Measurements from ENCODE around the gene CEP164.
A peak's percentile ranks its signal among the peaks of the same experiment; 100 is the strongest.

CEP164 gene

DNA sequence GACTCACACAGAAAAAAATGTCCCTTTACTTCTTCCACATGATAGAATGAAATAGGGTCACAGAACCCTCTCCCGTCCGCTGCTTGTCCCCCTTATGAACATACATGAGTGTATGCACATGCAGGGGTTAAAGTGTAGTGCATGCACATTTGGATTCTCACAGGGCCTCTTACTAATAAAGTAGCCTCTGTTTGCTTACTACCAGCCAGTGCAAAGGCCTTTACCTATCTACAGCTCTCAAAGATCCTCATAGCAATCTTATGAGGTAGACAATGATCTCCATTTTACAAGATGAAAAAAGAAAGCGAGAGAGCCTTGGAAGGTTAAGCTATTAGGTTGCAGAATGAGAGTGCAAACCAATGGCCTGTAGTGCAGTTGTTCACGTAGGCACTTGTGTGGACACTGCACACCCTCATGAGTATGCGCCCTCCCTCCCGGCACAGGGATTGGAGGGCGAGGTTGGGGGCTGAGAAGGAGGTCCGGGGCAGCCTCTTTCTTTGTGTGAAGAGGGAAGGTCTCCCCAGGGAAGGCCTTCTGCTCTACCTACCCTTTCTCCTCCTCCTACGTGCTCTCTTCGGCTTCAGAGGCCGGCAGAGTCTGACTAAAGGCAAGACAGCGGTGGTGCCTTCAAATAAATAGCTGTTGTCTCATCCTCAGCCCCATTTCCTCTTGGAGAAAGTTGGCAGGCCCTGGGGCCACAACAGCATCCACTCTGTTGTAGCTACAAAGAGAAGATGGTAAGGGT lies 91.3 kb downstream of the CEP164 start:
- Histone ChIP-seq H3K27ac (ENCODE audit: low read length, poor library complexity, severe bottlenecking) (no peak overlapping the region), H3K4me1 (ENCODE audit: control insufficient read depth, insufficient read depth, low read depth, low read length) (peaks cover 4% of the 10 kb centered on the region), H3K4ac (ENCODE audit: low read depth in 1 of 2, low read length in 2 of 2) (no peak overlapping the region), H2BK12ac (ENCODE audit: low read length in 2 of 2) (no peak overlapping the region), H4K91ac (ENCODE audit: low read length) (no peak overlapping the region), H3K9ac (ENCODE audit: low read length) (no peak overlapping the region), H3K4me3 (ENCODE audit: insufficient read depth in 1 of 2, low read depth in 1 of 2, low read length in 2 of 2) (no peak overlapping the region), H2AK5ac (ENCODE audit: low read length, severe bottlenecking) (no peak overlapping the region), H2BK120ac (ENCODE audit: low read depth, low read length) (no peak overlapping the region), H3K4me2 (ENCODE audit: low read length, poor library complexity, severe bottlenecking) (no peak overlapping the region), H3K9me3 (ENCODE audit: control insufficient read depth, low read length) (no peaks in the 10 kb centered on the region), H3K14ac (ENCODE audit: low read length in 2 of 2) (no peak overlapping the region), H2BK15ac (ENCODE audit: low read depth, poor library complexity, severe bottlenecking) (no peak overlapping the region), H4K8ac (ENCODE audit: low read length) (no peak overlapping the region), H3K36me3 (ENCODE audit: control insufficient read depth in 1 of 2, insufficient read depth in 2 of 2, low read depth in 1 of 2, low read length in 2 of 2) (peaks cover 0 to 3% of the 10 kb centered on the region in 2 experiments), H2AFZ (ENCODE audit: low read depth, low read length) (no peak overlapping the region), H3K18ac (ENCODE audit: low read depth in 1 of 2, low read length in 2 of 2) (no peak overlapping the region), H2BK5ac (ENCODE audit: low read depth, low read length, poor library complexity, severe bottlenecking) (no peak overlapping the region), H3K27me3 (ENCODE audit: control insufficient read depth in 1 of 2, insufficient read depth in 1 of 2, low read length in 2 of 2) (peaks cover 27 to 33% of the 10 kb centered on the region in 2 experiments), H3K79me1 (replicated peaks; ENCODE audit: low read length, poor library complexity, severe bottlenecking) (no peaks in the 10 kb centered on the region), H3K23ac (ENCODE audit: low read length in 2 of 2) (no peak overlapping the region)
- WGBS = 93% methylated on average over 12 of the region's 12 CpGs
- no peak for DNase-seq

DNA sequence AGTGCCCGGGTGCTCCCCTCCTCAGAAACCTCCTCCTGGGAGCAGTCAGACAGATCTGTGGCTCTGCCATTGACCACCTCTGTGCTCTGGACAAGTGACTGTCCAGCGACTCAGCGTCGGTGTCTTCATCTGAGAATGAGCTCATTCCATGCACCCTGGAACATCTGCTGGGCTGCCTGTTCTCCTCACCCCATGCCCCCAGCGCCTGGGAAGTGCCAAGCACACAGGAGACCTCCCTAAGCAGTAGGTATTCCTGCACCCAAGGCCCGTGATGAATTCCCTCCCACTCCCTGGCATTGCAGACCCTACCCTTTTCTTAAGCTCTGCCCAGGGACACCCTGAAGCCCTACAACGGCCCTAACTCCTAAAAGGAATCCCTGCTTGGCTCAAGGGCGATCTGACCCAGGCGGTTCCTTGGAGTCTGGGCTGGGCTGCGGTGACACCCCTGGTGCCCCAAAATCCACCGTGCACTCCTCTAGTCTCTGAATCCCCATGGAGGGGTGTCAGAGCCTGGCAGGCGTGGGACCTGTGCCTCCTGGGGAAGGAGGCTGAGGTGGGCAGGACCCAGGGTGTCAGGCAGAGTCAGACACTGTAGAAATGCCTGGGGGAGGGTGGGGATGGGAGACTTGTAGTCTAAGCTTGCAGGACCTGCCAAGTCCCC lies 92.0 kb downstream of the CEP164 start:
- Histone ChIP-seq H3K18ac (ENCODE audit: low read depth in 1 of 2, low read length in 2 of 2) (no peak overlapping the region), H2BK5ac (ENCODE audit: low read depth, low read length, poor library complexity, severe bottlenecking) (no peak overlapping the region), H3K14ac (ENCODE audit: low read length in 2 of 2) (no peak overlapping the region), H2BK15ac (ENCODE audit: low read depth, poor library complexity, severe bottlenecking) (no peak overlapping the region), H2AK5ac (ENCODE audit: low read length, severe bottlenecking) (no peak overlapping the region), H3K27me3 (ENCODE audit: control insufficient read depth in 1 of 2, insufficient read depth in 1 of 2, low read length in 2 of 2) (peaks cover 29 to 34% of the 10 kb centered on the region in 2 experiments), H3K36me3 (ENCODE audit: control insufficient read depth in 1 of 2, insufficient read depth in 2 of 2, low read depth in 1 of 2, low read length in 2 of 2) (peaks cover 0 to 2% of the 10 kb centered on the region in 2 experiments), H4K8ac (ENCODE audit: low read length) (no peak overlapping the region), H4K91ac (ENCODE audit: low read length) (no peak overlapping the region), H3K79me1 (replicated peaks; ENCODE audit: low read length, poor library complexity, severe bottlenecking) (no peaks in the 10 kb centered on the region), H3K4me2 (ENCODE audit: low read length, poor library complexity, severe bottlenecking) (no peak overlapping the region), H2AFZ (ENCODE audit: low read depth, low read length) (no peak overlapping the region), H2BK120ac (ENCODE audit: low read depth, low read length) (no peak overlapping the region), H3K23ac (ENCODE audit: low read length in 2 of 2) (no peak overlapping the region), H3K9ac (ENCODE audit: low read length) (no peak overlapping the region), H2BK12ac (ENCODE audit: low read length in 2 of 2) (no peak overlapping the region), H3K4ac (ENCODE audit: low read depth in 1 of 2, low read length in 2 of 2) (no peak overlapping the region), H3K27ac (ENCODE audit: low read length, poor library complexity, severe bottlenecking) (no peak overlapping the region), H3K4me3 (ENCODE audit: insufficient read depth in 1 of 2, low read depth in 1 of 2, low read length in 2 of 2) (no peak overlapping the region), H3K4me1 (ENCODE audit: control insufficient read depth, insufficient read depth, low read depth, low read length) (peaks cover 4% of the 10 kb centered on the region), H3K9me3 (ENCODE audit: control insufficient read depth, low read length) (no peaks in the 10 kb centered on the region)
- 77% methylated on average over 12 of the region's 12 CpGs for WGBS
- peak; percentile 19 for DNase-seq

DNA sequence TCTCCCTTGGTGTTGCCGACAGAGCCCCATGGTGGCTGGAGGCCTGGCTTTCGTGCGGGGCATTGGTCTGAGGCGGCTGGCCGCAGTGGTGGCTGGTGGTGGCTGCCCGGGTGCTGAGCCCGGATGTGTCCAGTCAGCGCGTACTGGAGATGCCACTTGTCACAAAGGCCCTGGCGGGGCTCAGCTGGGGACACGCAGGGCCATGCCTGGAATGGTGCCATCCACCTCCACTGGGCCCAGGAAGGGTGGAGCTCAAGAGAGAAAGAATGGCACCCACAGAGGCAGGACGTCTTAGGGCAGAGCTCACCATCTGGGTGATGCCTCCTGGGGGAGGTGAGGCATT lies 92.5 kb downstream of the CEP164 start:
- H4K8ac ChIP-seq (ENCODE audit: low read length) = no peak overlapping the region
- peaks cover 4% of the 10 kb centered on the region for H3K4me1 ChIP-seq (ENCODE audit: control insufficient read depth, insufficient read depth, low read depth, low read length)
- no peak overlapping the region for H2AFZ ChIP-seq (ENCODE audit: low read depth, low read length)
- no peak for DNase-seq
- no peak overlapping the region for H2BK12ac ChIP-seq (ENCODE audit: low read length in 2 of 2)
- H3K14ac ChIP-seq (ENCODE audit: low read length in 2 of 2) = no peak overlapping the region
- no peak overlapping the region for H2BK5ac ChIP-seq (ENCODE audit: low read depth, low read length, poor library complexity, severe bottlenecking)
- no peak overlapping the region for H3K9ac ChIP-seq (ENCODE audit: low read length)
- no peak overlapping the region for H2BK120ac ChIP-seq (ENCODE audit: low read depth, low read length)
- no peak overlapping the region for H3K4me3 ChIP-seq (ENCODE audit: insufficient read depth in 1 of 2, low read depth in 1 of 2, low read length in 2 of 2)
- H3K9me3 ChIP-seq (ENCODE audit: control insufficient read depth, low read length) = no peaks in the 10 kb centered on the region
- no peak overlapping the region for H2BK15ac ChIP-seq (ENCODE audit: low read depth, poor library complexity, severe bottlenecking)
- peaks cover 31 to 34% of the 10 kb centered on the region in 2 experiments for H3K27me3 ChIP-seq (ENCODE audit: control insufficient read depth in 1 of 2, insufficient read depth in 1 of 2, low read length in 2 of 2)
- WGBS = 94% methylated on average over 12 of the region's 12 CpGs
- no peak overlapping the region for H3K27ac ChIP-seq (ENCODE audit: low read length, poor library complexity, severe bottlenecking)
- no peak overlapping the region for H4K91ac ChIP-seq (ENCODE audit: low read length)
- H3K4me2 ChIP-seq (ENCODE audit: low read length, poor library complexity, severe bottlenecking) = no peak overlapping the region
- no peak overlapping the region for H3K23ac ChIP-seq (ENCODE audit: low read length in 2 of 2)
- H3K36me3 ChIP-seq (ENCODE audit: control insufficient read depth in 1 of 2, insufficient read depth in 2 of 2, low read depth in 1 of 2, low read length in 2 of 2) = no peaks in the 10 kb centered on the region
- no peaks in the 10 kb centered on the region for H3K79me1 ChIP-seq (replicated peaks; ENCODE audit: low read length, poor library complexity, severe bottlenecking)
- H3K4ac ChIP-seq (ENCODE audit: low read depth in 1 of 2, low read length in 2 of 2) = no peak overlapping the region
- H2AK5ac ChIP-seq (ENCODE audit: low read length, severe bottlenecking) = no peak overlapping the region
- no peak overlapping the region for H3K18ac ChIP-seq (ENCODE audit: low read depth in 1 of 2, low read length in 2 of 2)

DNA sequence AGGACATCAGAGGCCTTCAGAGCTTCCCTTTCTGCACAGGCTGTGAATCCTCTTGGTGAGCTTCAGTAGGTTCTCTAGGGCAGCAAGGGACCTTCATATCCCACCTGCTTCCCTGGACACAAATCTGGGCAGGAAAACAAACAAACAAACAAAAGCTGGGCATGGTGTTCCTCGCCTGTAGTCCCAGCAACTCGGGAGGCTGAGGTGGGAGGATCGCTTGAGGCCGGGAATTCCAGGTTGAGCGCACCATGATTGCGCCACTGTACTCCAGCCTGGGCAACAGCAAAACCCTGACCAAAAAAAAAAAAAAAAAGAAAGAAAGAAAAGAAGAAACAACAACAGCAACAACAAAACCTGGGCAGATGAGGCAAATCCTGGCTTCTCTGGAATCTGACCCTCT lies 92.9 kb downstream of the CEP164 start:
- Histone ChIP-seq H4K8ac (ENCODE audit: low read length) (no peak overlapping the region), H3K27ac (ENCODE audit: low read length, poor library complexity, severe bottlenecking) (no peak overlapping the region), H4K91ac (ENCODE audit: low read length) (no peak overlapping the region), H2AK5ac (ENCODE audit: low read length, severe bottlenecking) (no peak overlapping the region), H3K4me2 (ENCODE audit: low read length, poor library complexity, severe bottlenecking) (no peak overlapping the region), H3K27me3 (ENCODE audit: control insufficient read depth in 1 of 2, insufficient read depth in 1 of 2, low read length in 2 of 2) (peaks cover 32 to 35% of the 10 kb centered on the region in 2 experiments), H2BK5ac (ENCODE audit: low read depth, low read length, poor library complexity, severe bottlenecking) (no peak overlapping the region), H2BK12ac (ENCODE audit: low read length in 2 of 2) (no peak overlapping the region), H3K79me1 (replicated peaks; ENCODE audit: low read length, poor library complexity, severe bottlenecking) (no peaks in the 10 kb centered on the region), H2BK15ac (ENCODE audit: low read depth, poor library complexity, severe bottlenecking) (no peak overlapping the region), H3K36me3 (ENCODE audit: control insufficient read depth in 1 of 2, insufficient read depth in 2 of 2, low read depth in 1 of 2, low read length in 2 of 2) (no peaks in the 10 kb centered on the region), H3K9ac (ENCODE audit: low read length) (no peak overlapping the region), H2AFZ (ENCODE audit: low read depth, low read length) (no peak overlapping the region), H3K4me3 (ENCODE audit: insufficient read depth in 1 of 2, low read depth in 1 of 2, low read length in 2 of 2) (no peak overlapping the region), H3K4me1 (ENCODE audit: control insufficient read depth, insufficient read depth, low read depth, low read length) (peaks cover 4% of the 10 kb centered on the region), H2BK120ac (ENCODE audit: low read depth, low read length) (no peak overlapping the region), H3K9me3 (ENCODE audit: control insufficient read depth, low read length) (no peaks in the 10 kb centered on the region), H3K23ac (ENCODE audit: low read length in 2 of 2) (no peak overlapping the region), H3K14ac (ENCODE audit: low read length in 2 of 2) (no peak overlapping the region), H3K4ac (ENCODE audit: low read depth in 1 of 2, low read length in 2 of 2) (no peak overlapping the region), H3K18ac (ENCODE audit: low read depth in 1 of 2, low read length in 2 of 2) (no peak overlapping the region)
- 82% methylated on average over 3 of the region's 6 CpGs for WGBS
- DNase-seq = no peak

All from mesenchymal stem cell (in vitro differentiated cells and primary cell).